Omental fat pad (tissue), 4 donors: ENCODE measurements around the gene GINM1. TPM values are rescaled to one million over a fixed set of nuclear protein-coding genes. Genes with fewer than 3 reads are reported as not detected.

Experiments used
- ATAC-seq: fragments of 150-250 bp; one replicate; pipeline ENCODE4 v1.9.1; 2016; ENCODE audit warnings: mild to moderate bottlenecking, moderate library complexity; ENCODE audit not compliant: low FRiP score
- DNase-seq: peaks from one replicate; pipeline ENCODE4 v3.0.0-alpha.2; 2019; ENCODE audit warnings: low spot score
- total RNA-seq, 4 donors: library from RNA; depleted of rRNA; stranded (reverse); fragments of >200 nt; gene quantifications; one replicate each; pipeline ENCODE4 v1.1.0, GENCODE V29; 2016
- TF ChIP-seq, protein P1 (sequence below), 3 donors: fragments of 450-650 bp; IDR thresholded peaks; one replicate each; pipeline ENCODE4 v1.5.1; 2016 to 2017; ENCODE audit warnings: antibody characterized with exemption in 3 of 3, mild to moderate bottlenecking in 3 of 3, moderate library complexity in 2 of 3

Gene GINM1, protein sequence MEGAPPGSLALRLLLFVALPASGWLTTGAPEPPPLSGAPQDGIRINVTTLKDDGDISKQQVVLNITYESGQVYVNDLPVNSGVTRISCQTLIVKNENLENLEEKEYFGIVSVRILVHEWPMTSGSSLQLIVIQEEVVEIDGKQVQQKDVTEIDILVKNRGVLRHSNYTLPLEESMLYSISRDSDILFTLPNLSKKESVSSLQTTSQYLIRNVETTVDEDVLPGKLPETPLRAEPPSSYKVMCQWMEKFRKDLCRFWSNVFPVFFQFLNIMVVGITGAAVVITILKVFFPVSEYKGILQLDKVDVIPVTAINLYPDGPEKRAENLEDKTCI
- 10 to 100 TPM; 45.2 to 64.8 (median 54.4) TPM for total RNA-seq

DNA sequence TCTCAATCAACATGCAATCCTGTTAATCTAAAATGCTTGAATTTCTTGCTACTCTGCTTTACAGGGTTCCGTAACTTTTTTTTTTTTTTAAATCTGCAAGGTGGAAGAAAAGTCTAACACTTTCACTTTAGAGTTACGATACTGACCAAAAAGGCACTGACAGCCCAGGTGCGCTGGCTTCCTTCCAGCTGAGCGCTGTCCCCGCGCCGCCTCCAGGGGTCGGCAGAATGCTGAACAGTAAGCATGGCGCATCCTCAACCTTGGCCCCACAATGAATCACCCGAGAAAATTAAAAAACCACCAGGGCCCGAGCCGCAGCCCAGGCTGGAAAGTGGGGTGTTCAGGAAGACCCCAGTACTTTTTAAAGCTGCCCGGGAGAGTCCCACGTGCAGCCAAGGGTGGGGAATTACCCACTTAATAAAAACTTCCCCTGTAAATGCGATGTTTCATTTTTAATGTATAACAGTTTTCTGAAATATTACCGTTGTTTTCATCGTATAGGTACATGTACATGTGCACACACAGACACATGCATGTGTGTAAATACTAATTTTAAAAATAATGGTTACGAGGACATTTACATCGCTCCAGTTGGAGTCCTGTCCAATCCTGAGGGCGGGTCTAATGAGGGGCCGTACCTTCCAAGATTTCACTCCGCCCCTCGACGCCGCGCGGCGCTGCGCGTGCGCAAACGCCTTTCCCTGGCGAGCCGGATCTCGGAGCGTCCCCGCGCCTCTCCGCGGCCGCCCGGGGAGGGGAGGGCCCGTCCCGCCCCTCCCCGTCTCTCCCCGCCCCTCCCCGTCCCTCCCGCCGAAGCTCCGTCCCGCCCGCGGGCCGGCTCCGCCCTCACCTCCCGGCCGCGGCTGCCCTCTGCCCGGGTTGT, at the start of gene GINM1:
Gene GINM1 (plus strand): TSS at position 849 of the 883 bp plus-strand sequence. CDS start 40 bp downstream, outside the sequence.
- DNase-seq = peak; percentile 69
- ATAC-seq = peak; percentile 95
- TF ChIP-seq, protein P1, sequence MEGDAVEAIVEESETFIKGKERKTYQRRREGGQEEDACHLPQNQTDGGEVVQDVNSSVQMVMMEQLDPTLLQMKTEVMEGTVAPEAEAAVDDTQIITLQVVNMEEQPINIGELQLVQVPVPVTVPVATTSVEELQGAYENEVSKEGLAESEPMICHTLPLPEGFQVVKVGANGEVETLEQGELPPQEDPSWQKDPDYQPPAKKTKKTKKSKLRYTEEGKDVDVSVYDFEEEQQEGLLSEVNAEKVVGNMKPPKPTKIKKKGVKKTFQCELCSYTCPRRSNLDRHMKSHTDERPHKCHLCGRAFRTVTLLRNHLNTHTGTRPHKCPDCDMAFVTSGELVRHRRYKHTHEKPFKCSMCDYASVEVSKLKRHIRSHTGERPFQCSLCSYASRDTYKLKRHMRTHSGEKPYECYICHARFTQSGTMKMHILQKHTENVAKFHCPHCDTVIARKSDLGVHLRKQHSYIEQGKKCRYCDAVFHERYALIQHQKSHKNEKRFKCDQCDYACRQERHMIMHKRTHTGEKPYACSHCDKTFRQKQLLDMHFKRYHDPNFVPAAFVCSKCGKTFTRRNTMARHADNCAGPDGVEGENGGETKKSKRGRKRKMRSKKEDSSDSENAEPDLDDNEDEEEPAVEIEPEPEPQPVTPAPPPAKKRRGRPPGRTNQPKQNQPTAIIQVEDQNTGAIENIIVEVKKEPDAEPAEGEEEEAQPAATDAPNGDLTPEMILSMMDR (IDR thresholded peaks at IDR 0.05) = no peak

DNA sequence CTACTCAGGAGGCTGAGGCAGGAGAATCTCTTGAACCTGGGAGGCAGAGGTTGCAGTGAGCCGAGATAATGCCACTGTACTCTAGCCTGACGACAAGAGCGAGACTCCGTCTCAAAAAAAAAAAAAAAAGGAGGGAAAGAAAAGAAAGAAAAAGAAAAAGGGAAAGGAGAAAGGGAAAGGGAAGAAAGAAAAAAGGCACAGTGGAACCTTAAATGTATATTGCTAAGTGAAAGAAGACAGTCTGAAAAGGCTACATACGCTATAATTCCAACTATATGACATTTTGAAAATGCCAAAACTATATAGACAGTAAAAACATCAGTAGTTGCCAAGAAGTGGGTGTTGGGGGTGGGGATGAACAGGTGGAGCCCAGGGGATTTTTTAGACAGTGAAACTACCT, 36.5 kb upstream of the GINM1 start:
- TF ChIP-seq, protein P1 (IDR thresholded peaks at IDR 0.05) = no peak
- ATAC-seq (no peak), DNase-seq (no peak)

DNA sequence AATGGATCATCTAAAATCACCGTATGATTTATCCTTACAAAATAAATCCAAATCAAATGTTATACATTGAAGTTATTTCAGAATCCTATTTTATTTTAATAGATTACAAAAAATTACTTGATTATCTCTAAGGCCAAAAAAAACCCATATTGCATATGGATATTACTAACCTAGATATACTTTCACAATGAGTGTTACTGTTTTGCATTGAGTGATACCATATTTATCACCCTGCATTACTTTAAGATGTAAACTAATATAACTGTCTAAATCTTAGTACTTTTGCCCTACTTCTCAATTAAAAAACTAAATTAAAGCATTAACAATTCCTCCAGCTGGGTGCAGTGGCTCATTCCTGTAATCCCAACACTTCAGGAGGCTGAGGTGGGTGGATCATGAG, 31.4 kb upstream of the GINM1 start:
- TF ChIP-seq, protein P1 (IDR thresholded peaks at IDR 0.05) = no peak
- no peak for ATAC-seq

DNA sequence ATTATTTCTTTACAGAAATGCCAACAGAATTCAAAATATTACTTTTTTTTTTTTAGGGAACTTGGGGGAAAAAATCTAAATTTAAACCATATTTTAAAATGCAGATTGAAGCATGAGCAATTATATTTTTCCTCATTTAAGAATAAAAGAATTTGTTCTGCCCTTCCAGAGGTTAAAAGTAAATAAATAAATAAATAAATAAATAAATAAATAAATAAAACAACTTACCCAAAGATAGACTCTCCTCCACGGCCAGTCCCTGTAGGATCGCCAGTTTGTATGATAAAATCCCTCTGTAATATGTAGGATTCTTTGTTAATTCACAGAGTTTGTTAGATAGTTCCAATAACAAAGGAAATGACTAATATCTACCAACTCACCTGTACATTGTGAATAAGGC, 25.0 kb upstream of the GINM1 start:
- ATAC-seq = no peak
- TF ChIP-seq, protein P1 (IDR thresholded peaks at IDR 0.05) = no peak
- no peak for DNase-seq

More for the DNA sequence above, 31.4 kb upstream of the GINM1 start:
- DNase-seq = no peak

DNA sequence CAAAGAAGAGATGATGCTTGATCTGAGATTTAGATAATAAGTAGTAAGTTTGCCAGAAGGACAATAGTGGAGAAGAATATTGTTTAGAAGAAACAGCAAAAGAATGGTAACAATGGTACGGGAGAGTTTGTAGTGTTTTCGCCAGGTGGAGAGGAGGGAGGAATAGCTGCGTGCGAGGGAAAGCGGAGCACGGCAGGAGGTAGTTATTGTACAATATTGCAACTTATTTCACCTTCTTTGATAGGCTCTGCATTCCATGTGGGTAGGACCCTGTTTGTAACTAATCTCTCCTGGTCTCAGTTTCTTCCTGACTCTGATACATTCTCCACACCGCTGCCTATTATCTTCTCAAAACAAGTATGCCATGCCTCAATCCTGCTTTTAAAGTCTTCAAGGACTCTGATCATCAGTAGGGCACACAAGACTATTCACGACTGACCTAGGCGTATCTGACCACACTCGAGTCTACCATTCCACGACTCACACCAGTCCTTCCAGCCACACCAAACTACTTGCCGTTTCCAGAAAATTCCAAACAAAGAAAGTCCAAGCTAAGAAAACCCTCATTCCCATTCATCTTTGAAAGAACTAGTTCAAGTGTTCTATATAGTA, 21.4 kb upstream of the GINM1 start:
- TF ChIP-seq, protein P1 (IDR thresholded peaks at IDR 0.05) = no peak
- DNase-seq (no peak), ATAC-seq (peak; percentile 1)

DNA sequence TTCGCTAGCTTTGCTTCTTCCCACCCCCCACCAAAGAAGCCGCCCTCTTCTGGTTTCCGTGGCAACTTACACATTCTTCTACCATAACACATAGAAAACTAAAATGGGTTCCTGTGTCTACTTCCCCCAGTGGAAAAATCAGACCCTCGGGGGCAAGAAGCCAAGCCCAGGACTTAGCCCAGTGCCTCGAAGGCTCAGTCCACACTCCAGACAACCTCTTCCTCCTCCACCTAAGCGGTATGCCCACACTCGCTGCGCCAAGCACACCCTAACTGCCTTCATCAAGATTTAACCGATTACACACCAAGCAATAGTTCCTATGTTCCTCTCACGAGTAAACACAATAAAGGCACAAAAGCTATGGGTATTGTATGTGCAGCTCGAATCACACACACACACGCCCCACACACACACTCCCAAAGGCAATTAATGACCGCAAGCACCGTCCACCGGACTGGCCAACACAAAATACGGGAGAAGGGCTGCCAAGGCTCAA, 20.9 kb upstream of the GINM1 start:
- ATAC-seq (peak; percentile 35), DNase-seq (no peak)
- TF ChIP-seq, protein P1 (IDR thresholded peaks at IDR 0.05) = no peak
